Common myeloid progenitor, CD34-positive (primary cell): ENCODE measurements around the gene ARMC3.

Experiments
- CTCF ChIA-PET: fragments of 350-600 bp; sonication (Branson Sonifier 250); formaldehyde crosslinking; loops from one replicate; lab custom pipeline; 2021; ENCODE audit warnings: antibody characterized with exemption; lab: Charles Lee
- POLR2A ChIA-PET: fragments of 350-600 bp; sonication (Branson Sonifier 250); formaldehyde crosslinking; loops from one replicate; lab custom pipeline; 2021; ENCODE audit warnings: antibody characterized with exemption; lab: Charles Lee
- DNase-seq, 3 donors: peaks; one replicate each; pipeline versions ENCODE4 v3.0.0 to v3.0.0-alpha.2; 2013
- H3K27ac ChIP-seq, 2 experiments: 1 replicate in 1 of 2; 2 replicates in 1 of 2; pipeline ENCODE4 v1.7.0; 2013; ENCODE audit warnings: inconsistent platforms in 2 of 2, low read length in 2 of 2, mild to moderate bottlenecking in 2 of 2, low read depth in 1 of 2, moderate library complexity in 1 of 2; ENCODE audit not compliant: severe bottlenecking in 2 of 2, insufficient read depth in 1 of 2, poor library complexity in 1 of 2
- H3K27me3 ChIP-seq, 5 experiments: replicated peaks in 2 of 5; 1 replicate in 3 of 5; 2 replicates in 2 of 5; pipeline versions ENCODE4 v1.6.1 to v1.7.0; 2013; ENCODE audit warnings: low read length in 4 of 5, mild to moderate bottlenecking in 2 of 5, moderate library complexity in 2 of 5, inconsistent platforms in 1 of 5; ENCODE audit not compliant: insufficient read depth in 5 of 5, control insufficient read depth in 4 of 5
- H3K36me3 ChIP-seq, 4 experiments: 1 replicate in 2 of 4; 2 replicates in 2 of 4; pipeline versions ENCODE4 v1.6.1 to v1.7.0; 2013; ENCODE audit warnings: low read length in 3 of 4, control low read depth in 1 of 4, mild to moderate bottlenecking in 1 of 4; ENCODE audit not compliant: control insufficient read depth in 4 of 4, insufficient read depth in 4 of 4
- H3K4me1 ChIP-seq, 4 experiments: 1 replicate in 3 of 4; 2 replicates in 1 of 4; pipeline versions ENCODE4 v1.6.1 to v1.7.1; 2013; ENCODE audit warnings: low read length in 3 of 4, mild to moderate bottlenecking in 3 of 4, control low read depth in 1 of 4, inconsistent platforms in 1 of 4, moderate library complexity in 1 of 4; ENCODE audit not compliant: control insufficient read depth in 4 of 4, insufficient read depth in 4 of 4; ENCODE audit errors: control extremely low read depth in 1 of 4
- H3K4me3 ChIP-seq, 7 experiments: 1 replicate in 4 of 7; 2 replicates in 3 of 7; pipeline versions ENCODE4 v1.5.1 to v1.7.0; 2013; ENCODE audit warnings: mild to moderate bottlenecking in 7 of 7, low read length in 6 of 7, moderate library complexity in 6 of 7, inconsistent platforms in 2 of 7, low read depth in 2 of 7, control low read depth in 1 of 7; ENCODE audit not compliant: insufficient read depth in 4 of 7, control insufficient read depth in 1 of 7; ENCODE audit errors: extremely low read depth in 1 of 7
- H3K9me3 ChIP-seq, 5 experiments: 1 replicate in 4 of 5; 2 replicates in 1 of 5; pipeline versions ENCODE4 v1.6.1 to v1.7.1; 2013; ENCODE audit warnings: low read length in 4 of 5, mild to moderate bottlenecking in 2 of 5, inconsistent platforms in 1 of 5, low read depth in 1 of 5, moderate library complexity in 1 of 5; ENCODE audit not compliant: control insufficient read depth in 4 of 5, insufficient read depth in 2 of 5; ENCODE audit errors: control extremely low read depth in 1 of 5
- WGBS: methylation state at CpG from one replicate; pipeline ENCODE4 v1.1.5; 2013; ENCODE audit not compliant: insufficient coverage; 5-methylcytosine and 5-hydroxymethylcytosine counted together

Gene ARMC3

DNA sequence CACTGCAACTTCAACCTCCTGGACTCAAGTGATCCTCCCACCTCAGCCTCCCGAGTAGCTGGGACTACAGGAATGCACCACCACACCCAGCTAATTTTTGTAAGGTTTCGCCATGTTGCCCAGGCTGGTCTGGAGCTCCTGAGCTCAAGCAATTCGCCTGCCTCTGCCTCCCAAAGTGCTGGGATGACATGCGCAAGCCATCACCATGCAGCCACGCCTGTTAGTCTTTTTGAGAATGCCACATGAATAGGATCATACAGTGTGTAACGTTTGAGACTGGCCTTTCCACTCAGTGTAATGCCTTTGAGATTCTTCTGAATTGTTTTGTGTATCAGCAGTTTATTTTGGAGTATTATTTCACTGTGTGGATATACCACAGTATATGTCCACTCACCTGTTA lies 91.8 kb downstream of the ARMC3 start:
- H3K9me3 ChIP-seq: peaks cover 0 to 19% (median 4%) of the 10 kb centered on the region in 5 experiments
- H3K4me1 ChIP-seq: no peaks in the 10 kb centered on the region
- 97% methylated on average over 6 of the region's 6 CpGs for WGBS
- DNase-seq: no peak
- no peaks in the 10 kb centered on the region for H3K27me3 ChIP-seq
- H3K27ac ChIP-seq: no peak overlapping the region
- H3K4me3 ChIP-seq: no peak overlapping the region
- ChIA-PET POLR2A (no interaction called here), CTCF (interaction anchor here (0.7 to 1.1 kb wide), 2 partner anchors 14 to 31 kb away, joined by 3 to 4 read pairs; no protein-coding TSS in a partner anchor)
- H3K36me3 ChIP-seq: no peaks in the 10 kb centered on the region

GRCh38 chr10:23021430-23021829 lies 93.6 kb downstream of the ARMC3 start:
- no CpG with 5 or more reads among the region's 2 CpGs for WGBS
- DNase-seq: no peak
- ChIA-PET POLR2A (no interaction called here), CTCF (no interaction called here)
- Histone ChIP-seq H3K9me3 (peaks cover 0 to 19% (median 4%) of the 10 kb centered on the region in 5 experiments), H3K27me3 (no peaks in the 10 kb centered on the region), H3K4me3 (no peak overlapping the region), H3K27ac (no peak overlapping the region), H3K4me1 (no peaks in the 10 kb centered on the region), H3K36me3 (no peaks in the 10 kb centered on the region)

DNA sequence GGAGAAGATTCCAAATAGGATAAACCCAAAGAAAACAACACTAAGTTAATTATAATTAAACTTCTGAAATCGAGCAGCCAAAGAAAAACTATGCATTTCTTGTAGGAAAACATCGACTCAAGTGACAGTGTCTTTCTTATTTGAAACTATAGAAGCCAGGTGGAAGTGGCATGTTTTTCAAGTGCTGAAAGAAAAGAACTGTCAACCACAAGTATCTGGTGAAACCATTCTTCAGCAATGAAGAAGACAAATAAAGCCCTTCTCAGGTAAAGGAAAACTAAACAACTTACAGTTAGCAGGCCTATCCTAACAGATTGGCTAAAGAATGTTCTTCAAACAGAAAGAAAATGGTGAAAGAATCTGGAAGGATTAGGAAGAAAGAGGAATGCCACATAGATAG lies 96.1 kb downstream of the ARMC3 start:
- ChIA-PET POLR2A (no interaction called here), CTCF (no interaction called here)
- Histone ChIP-seq H3K27ac (no peak overlapping the region), H3K4me3 (no peak overlapping the region), H3K27me3 (no peaks in the 10 kb centered on the region), H3K36me3 (no peaks in the 10 kb centered on the region), H3K4me1 (no peaks in the 10 kb centered on the region), H3K9me3 (peaks cover 0 to 23% (median 4%) of the 10 kb centered on the region in 5 experiments)
- no peak for DNase-seq
- 100% methylated on average over 1 of the region's 2 CpGs for WGBS

- H3K9me3 ChIP-seq: peaks cover 0 to 4% (median 2%) of the 10 kb centered on the region in 5 experiments
- no peak overlapping the region for H3K4me3 ChIP-seq
- WGBS: 92% methylated on average over 3 of the region's 3 CpGs
- ChIA-PET POLR2A (no interaction called here), CTCF (no interaction called here)
- H3K27ac ChIP-seq: no peak overlapping the region
- no peak for DNase-seq
- H3K27me3 ChIP-seq: peaks cover 0 to 2% (median 0%) of the 10 kb centered on the region in 5 experiments
- H3K4me1 ChIP-seq: no peaks in the 10 kb centered on the region
- no peaks in the 10 kb centered on the region for H3K36me3 ChIP-seq
Observed at GRCh38 chr10:23031318-23031717, 103.5 kb downstream of the ARMC3 start.

GRCh38 chr10:23034790-23035189 lies 106.9 kb downstream of the ARMC3 start:
- no peaks in the 10 kb centered on the region for H3K36me3 ChIP-seq
- POLR2A ChIA-PET: no interaction called here
- no peak for DNase-seq
- H3K9me3 ChIP-seq: peaks cover 0 to 2% (median 0%) of the 10 kb centered on the region in 5 experiments
- no peaks in the 10 kb centered on the region for H3K4me1 ChIP-seq
- H3K4me3 ChIP-seq: no peak overlapping the region
- CTCF ChIA-PET: no interaction called here
- no peak overlapping the region for H3K27ac ChIP-seq
- peaks cover 0 to 2% (median 0%) of the 10 kb centered on the region in 5 experiments for H3K27me3 ChIP-seq

DNA sequence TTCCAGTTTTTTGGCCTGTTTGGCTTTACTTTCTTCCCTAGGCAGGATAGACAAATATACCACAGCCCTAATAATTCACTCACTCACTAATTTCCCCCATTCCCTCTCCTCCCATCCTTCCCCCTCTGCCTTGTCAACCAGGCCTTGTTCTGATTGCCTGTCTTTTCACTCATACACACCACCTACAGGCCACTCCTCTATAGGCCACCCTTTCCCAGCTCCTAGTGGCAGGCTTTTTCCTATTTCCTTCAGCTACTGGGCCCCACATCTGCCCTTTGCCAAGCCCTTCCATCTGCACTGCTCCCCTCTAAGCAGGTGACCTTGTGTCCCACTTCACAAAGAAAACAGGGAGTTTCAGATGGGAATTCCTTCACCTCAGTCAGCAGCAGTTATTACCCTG lies 107.7 kb downstream of the ARMC3 start:
- Histone ChIP-seq H3K4me3 (no peak overlapping the region), H3K27ac (no peak overlapping the region), H3K27me3 (peaks cover 0 to 2% (median 0%) of the 10 kb centered on the region in 5 experiments), H3K36me3 (no peaks in the 10 kb centered on the region), H3K4me1 (no peaks in the 10 kb centered on the region), H3K9me3 (peaks cover 0 to 2% (median 0%) of the 10 kb centered on the region in 5 experiments)
- ChIA-PET POLR2A (no interaction called here), CTCF (no interaction called here)
- DNase-seq: no peak

DNA sequence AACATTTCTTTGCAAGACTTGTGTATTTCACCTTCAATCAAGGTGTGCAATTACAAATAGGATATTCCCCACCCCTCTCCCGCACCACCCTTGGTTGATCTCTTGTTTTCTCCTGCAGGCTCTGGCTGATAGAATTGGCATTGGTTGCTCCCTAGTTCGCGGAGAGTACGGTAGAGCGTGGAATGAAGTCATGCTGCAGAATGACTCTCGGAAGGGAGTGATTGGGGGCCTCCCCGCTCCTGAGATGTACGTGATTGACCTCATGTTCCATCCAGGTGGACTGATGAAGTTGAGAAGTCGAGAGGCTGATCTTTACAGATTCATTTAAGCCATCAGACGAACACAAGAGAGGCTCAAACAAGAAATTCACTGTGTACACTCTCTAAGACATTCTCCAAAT lies 109.3 kb downstream of the ARMC3 start:
- Histone ChIP-seq H3K4me3 (no peak overlapping the region), H3K9me3 (peaks cover 0 to 2% (median 0%) of the 10 kb centered on the region in 5 experiments), H3K27me3 (no peaks in the 10 kb centered on the region), H3K36me3 (no peaks in the 10 kb centered on the region), H3K4me1 (no peaks in the 10 kb centered on the region), H3K27ac (no peak overlapping the region)
- no peak for DNase-seq
- ChIA-PET CTCF (no interaction called here), POLR2A (no interaction called here)
- 95% methylated on average over 9 of the region's 10 CpGs for WGBS
